ENCODE results near the gene CYP26B1.

CYP26B1 gene

GRCh38 chr2:72129681-72130340, 17.9 kb downstream of the CYP26B1 start:
- no peak for DNase-seq (ENCODE audit: low read depth in 2 of 2)

- no peak for DNase-seq (ENCODE audit: low read depth in 2 of 2)
Measured at GRCh38 chr2:72128843-72129227, 18.8 kb downstream of the CYP26B1 start.

GRCh38 chr2:72128059-72128842, 19.4 kb downstream of the CYP26B1 start:
- DNase-seq (ENCODE audit: low read depth in 2 of 2), result no peak

GRCh38 chr2:72127401-72128058, 20.1 kb downstream of the CYP26B1 start:
- DNase-seq (ENCODE audit: low read depth in 2 of 2), result no peak

- no peak for DNase-seq (ENCODE audit: low read depth in 2 of 2)
Measured at GRCh38 chr2:72126186-72127100, 21.2 kb downstream of the CYP26B1 start.

GRCh38 chr2:72124376-72124775, 23.3 kb downstream of the CYP26B1 start:
- DNase-seq (ENCODE audit: low read depth in 2 of 2), result no peak

GRCh38 chr2:72121153-72121552, 26.5 kb downstream of the CYP26B1 start:
- no peak for DNase-seq (ENCODE audit: low read depth in 2 of 2)

GRCh38 chr2:72118951-72119350, 28.7 kb downstream of the CYP26B1 start:
- no peak for DNase-seq (ENCODE audit: low read depth in 2 of 2)

GRCh38 chr2:72118386-72118785, 29.3 kb downstream of the CYP26B1 start:
- DNase-seq (ENCODE audit: low read depth in 2 of 2), result no peak

- no peak for DNase-seq (ENCODE audit: low read depth in 2 of 2)
Measured at GRCh38 chr2:72117718-72118117, 29.9 kb downstream of the CYP26B1 start.

- DNase-seq (ENCODE audit: low read depth in 2 of 2), result no peak
Measured at GRCh38 chr2:72117029-72117428, 30.6 kb downstream of the CYP26B1 start.

- DNase-seq (ENCODE audit: low read depth in 2 of 2), result no peak
Measured at GRCh38 chr2:72116081-72116533, 31.6 kb downstream of the CYP26B1 start.

GRCh38 chr2:72115110-72116080, 32.3 kb downstream of the CYP26B1 start:
- no peak for DNase-seq (ENCODE audit: low read depth in 2 of 2)

GRCh38 chr2:72114693-72115051, 33.0 kb downstream of the CYP26B1 start:
- no peak for DNase-seq (ENCODE audit: low read depth in 2 of 2)

GRCh38 chr2:72113847-72114692, 33.6 kb downstream of the CYP26B1 start:
- DNase-seq (ENCODE audit: low read depth in 2 of 2), result no peak

GRCh38 chr2:72112981-72113846, 34.4 kb downstream of the CYP26B1 start:
- DNase-seq (ENCODE audit: low read depth in 2 of 2), result no peak

- DNase-seq (ENCODE audit: low read depth in 2 of 2), result no peak
Measured at GRCh38 chr2:72112401-72112800, 35.3 kb downstream of the CYP26B1 start.

GRCh38 chr2:72111061-72111460, 36.6 kb downstream of the CYP26B1 start:
- no peak for DNase-seq (ENCODE audit: low read depth in 2 of 2)

GRCh38 chr2:72109904-72110303, 37.8 kb downstream of the CYP26B1 start:
- no peak for DNase-seq (ENCODE audit: low read depth in 2 of 2)
